ENCODE data around the gene ACOXL.

The ACOXL gene

DNA sequence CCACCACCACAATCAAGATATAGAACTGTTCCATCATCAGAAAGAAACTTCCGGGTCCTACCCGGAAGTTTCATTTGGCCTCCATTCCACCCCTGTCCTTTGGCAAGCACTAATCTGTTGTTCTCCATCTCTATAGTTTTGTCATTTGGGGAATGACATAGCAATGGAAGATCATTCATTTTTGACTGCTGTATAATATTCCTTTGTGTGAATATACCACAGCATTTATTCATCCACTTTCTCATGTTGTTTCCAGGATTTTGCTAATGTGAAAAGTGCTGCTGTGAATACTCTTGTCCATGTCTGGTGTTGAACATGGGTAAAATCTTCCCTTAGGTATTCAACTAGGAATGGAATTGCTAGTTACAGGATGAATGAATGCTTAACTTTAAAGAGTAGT is 53.1 kb downstream of the ACOXL start:
- H3K36me3 ChIP-seq (ENCODE audit: control insufficient read depth in 1 of 2, insufficient read depth in 2 of 2, low read depth in 1 of 2, low read length in 2 of 2) = no peaks in the 10 kb centered on the region
- no peaks in the 10 kb centered on the region for H3K79me1 ChIP-seq (replicated peaks; ENCODE audit: low read length, poor library complexity, severe bottlenecking)
- H2AK5ac ChIP-seq (ENCODE audit: low read length, severe bottlenecking) = no peak overlapping the region
- DNase-seq = no peak
- H3K4me1 ChIP-seq (ENCODE audit: control insufficient read depth, insufficient read depth, low read depth, low read length) = no peaks in the 10 kb centered on the region
- H3K4ac ChIP-seq (ENCODE audit: low read depth in 1 of 2, low read length in 2 of 2) = no peak overlapping the region
- no CpG with 5 or more reads among the region's 2 CpGs for WGBS
- no peak overlapping the region for H3K4me2 ChIP-seq (ENCODE audit: low read length, poor library complexity, severe bottlenecking)
- no peaks in the 10 kb centered on the region for H3K9me3 ChIP-seq (ENCODE audit: control insufficient read depth, low read length)
- no peak overlapping the region for H3K18ac ChIP-seq (ENCODE audit: low read depth in 1 of 2, low read length in 2 of 2)
- H2BK12ac ChIP-seq (ENCODE audit: low read length in 2 of 2) = no peak overlapping the region
- peaks cover 37 to 68% of the 10 kb centered on the region in 2 experiments for H3K27me3 ChIP-seq (ENCODE audit: control insufficient read depth in 1 of 2, insufficient read depth in 1 of 2, low read length in 2 of 2)
- H2BK5ac ChIP-seq (ENCODE audit: low read depth, low read length, poor library complexity, severe bottlenecking) = no peak overlapping the region
- H4K91ac ChIP-seq (ENCODE audit: low read length) = no peak overlapping the region
- H3K9ac ChIP-seq (ENCODE audit: low read length) = no peak overlapping the region
- H4K8ac ChIP-seq (ENCODE audit: low read length) = no peak overlapping the region
- H3K4me3 ChIP-seq (ENCODE audit: insufficient read depth in 1 of 2, low read depth in 1 of 2, low read length in 2 of 2) = no peak overlapping the region
- H2BK15ac ChIP-seq (ENCODE audit: low read depth, poor library complexity, severe bottlenecking) = no peak overlapping the region
- no peak overlapping the region for H3K27ac ChIP-seq (ENCODE audit: low read length, poor library complexity, severe bottlenecking)
- no peak overlapping the region for H2AFZ ChIP-seq (ENCODE audit: low read depth, low read length)
- H3K14ac ChIP-seq (ENCODE audit: low read length in 2 of 2) = no peak overlapping the region
- no peak overlapping the region for H3K23ac ChIP-seq (ENCODE audit: low read length in 2 of 2)
- H2BK120ac ChIP-seq (ENCODE audit: low read depth, low read length) = no peak overlapping the region

DNA sequence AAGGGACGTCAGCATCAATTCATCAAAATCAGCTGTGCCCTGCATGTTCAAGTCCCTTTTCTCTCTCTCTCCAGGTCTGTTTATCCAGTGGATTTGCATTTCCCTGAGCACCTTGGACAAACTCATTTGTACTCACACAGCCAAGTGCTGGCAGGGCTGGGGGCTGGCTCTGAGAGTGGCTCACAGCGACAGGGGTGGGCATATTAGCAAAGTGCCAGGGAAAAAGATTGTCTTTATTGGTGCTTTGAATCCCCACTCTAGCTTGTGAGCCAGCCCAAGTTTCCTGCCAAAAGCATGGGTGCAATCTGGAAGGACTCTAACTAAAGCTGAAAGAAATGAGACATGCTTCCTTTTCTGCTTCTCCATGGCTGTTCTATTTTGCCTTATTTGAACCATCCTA is 56.6 kb downstream of the ACOXL start:
- Histone ChIP-seq H3K79me1 (replicated peaks; ENCODE audit: low read length, poor library complexity, severe bottlenecking) (no peaks in the 10 kb centered on the region), H3K9me3 (ENCODE audit: control insufficient read depth, low read length) (no peaks in the 10 kb centered on the region), H3K27me3 (ENCODE audit: control insufficient read depth in 1 of 2, insufficient read depth in 1 of 2, low read length in 2 of 2) (peaks cover 50 to 76% of the 10 kb centered on the region in 2 experiments), H3K23ac (ENCODE audit: low read length in 2 of 2) (no peak overlapping the region), H2AFZ (ENCODE audit: low read depth, low read length) (no peak overlapping the region), H2AK5ac (ENCODE audit: low read length, severe bottlenecking) (no peak overlapping the region), H4K8ac (ENCODE audit: low read length) (no peak overlapping the region), H3K4me1 (ENCODE audit: control insufficient read depth, insufficient read depth, low read depth, low read length) (no peaks in the 10 kb centered on the region), H3K27ac (ENCODE audit: low read length, poor library complexity, severe bottlenecking) (no peak overlapping the region), H3K9ac (ENCODE audit: low read length) (no peak overlapping the region), H2BK5ac (ENCODE audit: low read depth, low read length, poor library complexity, severe bottlenecking) (no peak overlapping the region), H2BK12ac (ENCODE audit: low read length in 2 of 2) (no peak overlapping the region), H3K14ac (ENCODE audit: low read length in 2 of 2) (no peak overlapping the region), H3K4ac (ENCODE audit: low read depth in 1 of 2, low read length in 2 of 2) (no peak overlapping the region), H3K4me3 (ENCODE audit: insufficient read depth in 1 of 2, low read depth in 1 of 2, low read length in 2 of 2) (no peak overlapping the region), H3K4me2 (ENCODE audit: low read length, poor library complexity, severe bottlenecking) (no peak overlapping the region), H3K18ac (ENCODE audit: low read depth in 1 of 2, low read length in 2 of 2) (no peak overlapping the region), H2BK120ac (ENCODE audit: low read depth, low read length) (no peak overlapping the region), H4K91ac (ENCODE audit: low read length) (no peak overlapping the region), H3K36me3 (ENCODE audit: control insufficient read depth in 1 of 2, insufficient read depth in 2 of 2, low read depth in 1 of 2, low read length in 2 of 2) (no peaks in the 10 kb centered on the region), H2BK15ac (ENCODE audit: low read depth, poor library complexity, severe bottlenecking) (no peak overlapping the region)
- DNase-seq = no peak
- 82% methylated on average over 2 of the region's 2 CpGs for WGBS

DNA sequence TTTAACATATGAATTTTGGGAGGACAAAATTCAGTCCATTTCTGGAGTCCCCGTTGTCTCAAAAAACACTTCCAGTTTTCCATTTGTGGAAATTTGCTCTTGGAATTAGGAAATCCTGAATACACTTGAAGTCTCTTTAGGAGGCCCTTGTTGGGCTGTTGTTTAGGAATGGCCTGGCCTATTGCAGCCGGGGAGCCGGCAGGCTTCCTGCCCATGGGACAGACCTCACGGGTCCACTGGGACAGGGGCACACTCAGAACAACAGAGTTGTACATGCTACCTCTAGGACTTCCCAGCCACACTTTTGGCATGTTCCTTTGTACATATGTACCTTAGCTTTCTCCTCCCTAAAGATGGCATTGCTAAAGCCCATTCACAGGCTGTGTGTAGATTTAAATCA is 57.3 kb downstream of the ACOXL start:
- no peaks in the 10 kb centered on the region for H3K79me1 ChIP-seq (replicated peaks; ENCODE audit: low read length, poor library complexity, severe bottlenecking)
- H4K91ac ChIP-seq (ENCODE audit: low read length) = no peak overlapping the region
- H2AFZ ChIP-seq (ENCODE audit: low read depth, low read length) = no peak overlapping the region
- no peak overlapping the region for H2AK5ac ChIP-seq (ENCODE audit: low read length, severe bottlenecking)
- no peak overlapping the region for H3K18ac ChIP-seq (ENCODE audit: low read depth in 1 of 2, low read length in 2 of 2)
- no peak overlapping the region for H2BK12ac ChIP-seq (ENCODE audit: low read length in 2 of 2)
- no peak overlapping the region for H2BK5ac ChIP-seq (ENCODE audit: low read depth, low read length, poor library complexity, severe bottlenecking)
- no peaks in the 10 kb centered on the region for H3K9me3 ChIP-seq (ENCODE audit: control insufficient read depth, low read length)
- no peak overlapping the region for H2BK120ac ChIP-seq (ENCODE audit: low read depth, low read length)
- WGBS = 97% methylated on average over 4 of the region's 4 CpGs
- peaks cover 57 to 82% of the 10 kb centered on the region in 2 experiments for H3K27me3 ChIP-seq (ENCODE audit: control insufficient read depth in 1 of 2, insufficient read depth in 1 of 2, low read length in 2 of 2)
- no peak overlapping the region for H3K4ac ChIP-seq (ENCODE audit: low read depth in 1 of 2, low read length in 2 of 2)
- no peaks in the 10 kb centered on the region for H3K4me1 ChIP-seq (ENCODE audit: control insufficient read depth, insufficient read depth, low read depth, low read length)
- DNase-seq = no peak
- no peaks in the 10 kb centered on the region for H3K36me3 ChIP-seq (ENCODE audit: control insufficient read depth in 1 of 2, insufficient read depth in 2 of 2, low read depth in 1 of 2, low read length in 2 of 2)
- H3K4me2 ChIP-seq (ENCODE audit: low read length, poor library complexity, severe bottlenecking) = no peak overlapping the region
- no peak overlapping the region for H4K8ac ChIP-seq (ENCODE audit: low read length)
- H3K14ac ChIP-seq (ENCODE audit: low read length in 2 of 2) = no peak overlapping the region
- H3K9ac ChIP-seq (ENCODE audit: low read length) = no peak overlapping the region
- no peak overlapping the region for H3K4me3 ChIP-seq (ENCODE audit: insufficient read depth in 1 of 2, low read depth in 1 of 2, low read length in 2 of 2)
- no peak overlapping the region for H3K27ac ChIP-seq (ENCODE audit: low read length, poor library complexity, severe bottlenecking)
- H3K23ac ChIP-seq (ENCODE audit: low read length in 2 of 2) = no peak overlapping the region
- no peak overlapping the region for H2BK15ac ChIP-seq (ENCODE audit: low read depth, poor library complexity, severe bottlenecking)

GRCh38 chr2:110790907-110791306 is 58.5 kb downstream of the ACOXL start:
- Histone ChIP-seq H4K91ac (ENCODE audit: low read length) (no peak overlapping the region), H2BK120ac (ENCODE audit: low read depth, low read length) (no peak overlapping the region), H3K79me1 (replicated peaks; ENCODE audit: low read length, poor library complexity, severe bottlenecking) (no peaks in the 10 kb centered on the region), H3K36me3 (ENCODE audit: control insufficient read depth in 1 of 2, insufficient read depth in 2 of 2, low read depth in 1 of 2, low read length in 2 of 2) (no peaks in the 10 kb centered on the region), H3K27ac (ENCODE audit: low read length, poor library complexity, severe bottlenecking) (no peak overlapping the region), H3K4me1 (ENCODE audit: control insufficient read depth, insufficient read depth, low read depth, low read length) (no peaks in the 10 kb centered on the region), H4K8ac (ENCODE audit: low read length) (no peak overlapping the region), H3K4me2 (ENCODE audit: low read length, poor library complexity, severe bottlenecking) (no peak overlapping the region), H2BK15ac (ENCODE audit: low read depth, poor library complexity, severe bottlenecking) (no peak overlapping the region), H2BK5ac (ENCODE audit: low read depth, low read length, poor library complexity, severe bottlenecking) (no peak overlapping the region), H3K9ac (ENCODE audit: low read length) (peak overlapping the region; percentile 19), H2AK5ac (ENCODE audit: low read length, severe bottlenecking) (no peak overlapping the region), H3K4me3 (ENCODE audit: insufficient read depth in 1 of 2, low read depth in 1 of 2, low read length in 2 of 2) (no peak overlapping the region), H3K14ac (ENCODE audit: low read length in 2 of 2) (no peak overlapping the region), H3K23ac (ENCODE audit: low read length in 2 of 2) (no peak overlapping the region), H3K4ac (ENCODE audit: low read depth in 1 of 2, low read length in 2 of 2) (no peak overlapping the region), H3K9me3 (ENCODE audit: control insufficient read depth, low read length) (no peaks in the 10 kb centered on the region), H2BK12ac (ENCODE audit: low read length in 2 of 2) (no peak overlapping the region), H3K27me3 (ENCODE audit: control insufficient read depth in 1 of 2, insufficient read depth in 1 of 2, low read length in 2 of 2) (peaks cover 69 to 85% of the 10 kb centered on the region in 2 experiments), H2AFZ (ENCODE audit: low read depth, low read length) (no peak overlapping the region), H3K18ac (ENCODE audit: low read depth in 1 of 2, low read length in 2 of 2) (no peak overlapping the region)
- DNase-seq = no peak

All from mesenchymal stem cell (in vitro differentiated cells and primary cell).